Ishikawa (cell line): ENCODE data around the gene REPS2.

Experiments
- CEBPB ChIP-seq: IDR thresholded peaks from 2 replicates; pipeline ENCODE4 v1.6.1; 2012
- CREB1 ChIP-seq: IDR thresholded peaks from 2 replicates; pipeline ENCODE4 v1.6.1; 2012; ENCODE audit warnings: low read depth
- EGR1 ChIP-seq: IDR thresholded peaks from 2 replicates; pipeline ENCODE4 v1.6.1; 2012
- EP300 ChIP-seq: IDR thresholded peaks from 2 replicates; pipeline ENCODE4 v1.6.1; 2012; ENCODE audit warnings: borderline replicate concordance
- FOXM1 ChIP-seq: IDR thresholded peaks from 2 replicates; pipeline ENCODE4 v1.6.1; 2012; ENCODE audit warnings: low read depth, borderline replicate concordance
- MAX ChIP-seq: IDR thresholded peaks from 2 replicates; pipeline ENCODE4 v1.6.1; 2012
- NFIC ChIP-seq: IDR thresholded peaks from 2 replicates; pipeline ENCODE4 v1.6.1; 2012
- RAD21 ChIP-seq: IDR thresholded peaks from 2 replicates; pipeline ENCODE4 v1.6.1; 2012; ENCODE audit warnings: low read depth
- REST ChIP-seq: IDR thresholded peaks from 2 replicates; pipeline ENCODE4 v1.6.1; 2012; ENCODE audit warnings: low read depth, mild to moderate bottlenecking
- TAF1 ChIP-seq: IDR thresholded peaks from 2 replicates; pipeline ENCODE4 v1.6.1; 2012; ENCODE audit warnings: low read depth, mild to moderate bottlenecking
- TCF12 ChIP-seq: IDR thresholded peaks from 2 replicates; pipeline ENCODE4 v1.6.1; 2012; ENCODE audit warnings: low read depth
- TEAD4 ChIP-seq: IDR thresholded peaks from 2 replicates; pipeline ENCODE4 v1.6.1; 2012
- YY1 ChIP-seq: IDR thresholded peaks from 2 replicates; pipeline ENCODE4 v1.6.1; 2012; ENCODE audit warnings: low read depth
- ZBTB7A ChIP-seq: IDR thresholded peaks from 2 replicates; pipeline ENCODE4 v1.6.1; 2012; ENCODE audit warnings: low read depth
- TF ChIP-seq, protein P1 (sequence below): IDR thresholded peaks from 2 replicates; pipeline ENCODE4 v1.6.1; 2012

Gene REPS2

GRCh38 chrX:16966752-16967448 lies 20.4 kb downstream of the REPS2 start:
- TF ChIP-seq MAX (no peak), CREB1 (no peak), TCF12 (no peak), YY1 (no peak), ZBTB7A (no peak), RAD21 (no peak), TEAD4 (no peak), EGR1 (no peak), FOXM1 (no peak), REST (no peak)

DNA sequence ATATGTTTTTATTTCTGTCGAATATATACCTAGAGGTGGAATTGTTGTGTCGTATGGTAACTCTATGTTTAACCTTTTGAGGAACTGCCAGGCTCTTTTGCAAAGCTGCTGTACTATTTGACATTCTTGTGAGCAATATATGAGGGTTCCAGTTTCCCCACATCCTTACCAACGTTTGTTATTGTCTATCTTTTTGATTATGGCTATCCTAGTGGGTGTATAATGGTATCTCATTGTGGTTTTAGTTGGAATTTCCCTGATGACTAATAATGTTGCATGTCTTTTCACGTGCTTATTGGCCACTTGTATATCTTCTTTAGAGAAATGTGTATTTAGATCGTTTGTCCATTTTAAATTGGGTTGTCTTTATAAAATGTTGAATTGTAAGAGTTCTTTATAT lies 24.5 kb downstream of the REPS2 start:
- TF ChIP-seq, protein P1, sequence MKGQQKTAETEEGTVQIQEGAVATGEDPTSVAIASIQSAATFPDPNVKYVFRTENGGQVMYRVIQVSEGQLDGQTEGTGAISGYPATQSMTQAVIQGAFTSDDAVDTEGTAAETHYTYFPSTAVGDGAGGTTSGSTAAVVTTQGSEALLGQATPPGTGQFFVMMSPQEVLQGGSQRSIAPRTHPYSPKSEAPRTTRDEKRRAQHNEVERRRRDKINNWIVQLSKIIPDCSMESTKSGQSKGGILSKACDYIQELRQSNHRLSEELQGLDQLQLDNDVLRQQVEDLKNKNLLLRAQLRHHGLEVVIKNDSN, result no peak
- TF ChIP-seq CREB1, result no peak
- TF ChIP-seq FOXM1, result no peak
- TF ChIP-seq ZBTB7A, result no peak
- no peak for TF ChIP-seq REST
- no peak for TF ChIP-seq RAD21
- no peak for TF ChIP-seq EP300
- no peak for TF ChIP-seq TAF1
- TF ChIP-seq TEAD4, result no peak
- no peak for TF ChIP-seq TCF12
- no peak for TF ChIP-seq EGR1
- no peak for TF ChIP-seq MAX
- no peak for TF ChIP-seq CEBPB
- no peak for TF ChIP-seq YY1
- no peak for TF ChIP-seq NFIC

- TF ChIP-seq ZBTB7A (no peak), REST (no peak), FOXM1 (no peak), EP300 (no peak), TCF12 (no peak), CEBPB (no peak), CREB1 (no peak), EGR1 (no peak), TEAD4 (no peak)
- TF ChIP-seq, protein P1, result no peak
Measured at GRCh38 chrX:16971694-16972093, 25.2 kb downstream of the REPS2 start.

DNA sequence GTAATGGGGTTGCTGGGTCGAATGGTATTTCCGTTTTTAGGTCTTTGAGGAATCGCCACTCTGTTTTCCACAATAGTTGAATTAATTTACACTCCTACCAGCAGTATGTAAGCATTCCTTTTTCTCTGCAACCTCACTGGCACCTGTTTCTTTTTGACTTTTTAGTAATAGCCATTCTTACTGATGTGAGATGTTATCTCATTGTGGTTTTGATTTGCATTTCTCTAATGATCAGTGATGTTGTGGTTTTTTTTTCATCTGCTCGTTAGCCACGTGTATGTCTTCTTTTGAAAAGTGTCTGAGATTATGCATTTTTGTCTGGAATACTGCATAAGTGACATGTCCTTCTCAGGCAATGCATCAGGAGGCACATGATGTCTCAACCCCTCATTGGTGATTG lies 28.8 kb downstream of the REPS2 start:
- no peak for TF ChIP-seq TAF1
- no peak for TF ChIP-seq CEBPB
- no peak for TF ChIP-seq YY1
- TF ChIP-seq EP300, result no peak
- TF ChIP-seq REST, result no peak
- no peak for TF ChIP-seq FOXM1
- TF ChIP-seq RAD21, result no peak
- no peak for TF ChIP-seq TEAD4
- TF ChIP-seq, protein P1, result no peak
- TF ChIP-seq EGR1, result no peak
- no peak for TF ChIP-seq TCF12
- TF ChIP-seq CREB1, result no peak
- TF ChIP-seq NFIC, result no peak
- no peak for TF ChIP-seq MAX
- no peak for TF ChIP-seq ZBTB7A
